ENCODE results near the gene DCST1. TPM values are rescaled to one million over a fixed set of nuclear protein-coding genes. Genes with fewer than 3 reads are reported as not detected.

DCST1 gene
- total and polyA plus RNA-seq, 12 donors = not detected

DNA sequence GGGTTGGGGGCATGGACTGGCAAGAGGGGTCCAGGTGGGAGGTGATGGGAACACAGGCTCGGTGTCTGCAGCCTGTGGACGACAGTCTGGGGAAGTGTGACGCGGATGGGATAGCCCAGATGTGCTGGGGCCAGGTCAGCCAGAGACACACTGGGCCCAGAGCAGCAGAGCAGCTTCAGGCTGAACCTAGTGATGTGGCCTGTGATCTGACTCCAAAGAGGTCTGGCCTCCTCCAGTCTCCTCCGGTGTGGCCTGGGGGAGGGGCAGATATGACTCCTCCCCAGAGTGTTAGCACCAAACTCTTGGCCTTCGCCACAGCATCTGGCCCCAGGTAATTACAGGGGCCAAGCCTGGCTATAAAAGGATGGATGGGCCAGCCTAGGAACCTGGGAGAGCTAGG is 58.5 kb downstream of the DCST1 start:
- Histone ChIP-seq H3K36me3 (replicated peaks in 1 of 2) (no peaks in the 10 kb centered on the region), H3K27ac (no peak overlapping the region), H3K9me3 (replicated peaks in 1 of 3) (no peaks in the 10 kb centered on the region), H3K4me3 (no peak overlapping the region), H3K4me1 (replicated peaks in 1 of 2) (peaks cover 0 to 5% of the 10 kb centered on the region in 2 donors), H3K27me3 (no peaks in the 10 kb centered on the region)
- no peak for DNase-seq
- intact Hi-C loops (cut with DNase I) = loop anchor here (2.0 to 5.0 kb wide), 2 partner anchors 35 to 75 kb away; partner anchors contain the start of gene EFNA1 (in 1 of the 2)
- WGBS, 4 donors = 67 to 74% (median 70%) methylated on average over 5 to 6 of the region's 6 CpGs
- TF ChIP-seq, protein P1, sequence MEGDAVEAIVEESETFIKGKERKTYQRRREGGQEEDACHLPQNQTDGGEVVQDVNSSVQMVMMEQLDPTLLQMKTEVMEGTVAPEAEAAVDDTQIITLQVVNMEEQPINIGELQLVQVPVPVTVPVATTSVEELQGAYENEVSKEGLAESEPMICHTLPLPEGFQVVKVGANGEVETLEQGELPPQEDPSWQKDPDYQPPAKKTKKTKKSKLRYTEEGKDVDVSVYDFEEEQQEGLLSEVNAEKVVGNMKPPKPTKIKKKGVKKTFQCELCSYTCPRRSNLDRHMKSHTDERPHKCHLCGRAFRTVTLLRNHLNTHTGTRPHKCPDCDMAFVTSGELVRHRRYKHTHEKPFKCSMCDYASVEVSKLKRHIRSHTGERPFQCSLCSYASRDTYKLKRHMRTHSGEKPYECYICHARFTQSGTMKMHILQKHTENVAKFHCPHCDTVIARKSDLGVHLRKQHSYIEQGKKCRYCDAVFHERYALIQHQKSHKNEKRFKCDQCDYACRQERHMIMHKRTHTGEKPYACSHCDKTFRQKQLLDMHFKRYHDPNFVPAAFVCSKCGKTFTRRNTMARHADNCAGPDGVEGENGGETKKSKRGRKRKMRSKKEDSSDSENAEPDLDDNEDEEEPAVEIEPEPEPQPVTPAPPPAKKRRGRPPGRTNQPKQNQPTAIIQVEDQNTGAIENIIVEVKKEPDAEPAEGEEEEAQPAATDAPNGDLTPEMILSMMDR (IDR thresholded peaks at IDR 0.05) = no peak
- no peak for TF ChIP-seq POLR2A (IDR thresholded peaks at IDR 0.05)

- intact Hi-C loops (cut with DNase I) = loop anchor here (2.0 to 5.0 kb wide), 2 partner anchors 35 to 74 kb away; partner anchors contain the start of gene EFNA1 (in 1 of the 2)
- Histone ChIP-seq H3K4me1 (replicated peaks in 1 of 2) (peaks cover 0 to 5% of the 10 kb centered on the region in 2 donors), H3K9me3 (replicated peaks in 1 of 3) (no peaks in the 10 kb centered on the region), H3K36me3 (replicated peaks in 1 of 2) (no peaks in the 10 kb centered on the region), H3K4me3 (no peak overlapping the region), H3K27me3 (no peaks in the 10 kb centered on the region), H3K27ac (no peak overlapping the region)
- 71 to 84% (median 81%) methylated on average over 12 of the region's 12 CpGs for WGBS, 4 donors
- no peak for TF ChIP-seq POLR2A (IDR thresholded peaks at IDR 0.05)
- TF ChIP-seq, protein P1 (IDR thresholded peaks at IDR 0.05) = no peak
- DNase-seq = no peak
Measured at GRCh38 chr1:155092641-155093040, 59.0 kb downstream of the DCST1 start.

DNA sequence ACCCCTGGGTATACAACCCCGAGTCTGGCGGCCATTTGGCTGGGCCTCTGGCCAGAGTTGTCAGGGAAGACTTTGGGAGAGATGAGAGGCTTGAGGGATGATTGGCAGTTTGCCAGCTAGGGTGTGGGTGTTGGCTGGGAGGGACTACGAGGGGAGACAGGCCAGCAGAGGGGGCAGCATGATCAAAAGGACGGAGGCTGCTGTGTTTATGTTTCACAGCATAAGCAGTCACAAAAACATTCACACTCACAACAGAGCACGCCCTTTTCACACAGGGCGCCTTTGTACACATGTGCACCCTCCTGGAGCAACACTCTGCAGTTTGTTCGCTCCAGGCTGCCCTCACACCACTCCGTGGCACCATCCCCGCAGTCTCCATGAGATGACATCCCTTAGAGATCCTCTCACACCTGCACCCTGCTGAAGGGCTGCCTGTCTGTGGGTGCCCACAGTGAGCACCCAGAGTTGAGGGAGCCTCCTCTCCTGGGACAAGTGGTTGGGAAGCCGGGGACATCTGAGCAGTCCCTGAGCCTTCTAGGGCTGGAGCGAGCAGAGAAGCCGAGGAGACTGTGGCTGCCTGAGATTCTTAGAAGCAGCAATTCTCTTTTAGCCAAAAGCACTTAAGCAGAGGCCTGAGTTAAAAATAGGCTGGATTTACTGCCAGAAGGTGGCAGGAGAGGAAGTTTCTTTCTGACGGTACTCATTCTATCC is 60.4 kb downstream of the DCST1 start:
- no peaks in the 10 kb centered on the region for H3K27me3 ChIP-seq
- H3K36me3 ChIP-seq (replicated peaks in 1 of 2) = no peaks in the 10 kb centered on the region
- H3K9me3 ChIP-seq (replicated peaks in 1 of 3) = no peaks in the 10 kb centered on the region
- peak in 1 of 7 donors; percentile 37 for DNase-seq
- TF ChIP-seq POLR2A (IDR thresholded peaks at IDR 0.05) = no peak
- TF ChIP-seq, protein P1 (IDR thresholded peaks at IDR 0.05) = peak; percentile 9 to 47 (median 35)
- 22 to 37% (median 32%) methylated on average over 10 to 13 of the region's 13 CpGs for WGBS, 4 donors
- H3K4me1 ChIP-seq (replicated peaks in 1 of 2) = peaks cover 0 to 5% of the 10 kb centered on the region in 2 donors
- intact Hi-C loops (cut with DNase I) = loop anchor here (2.0 to 5.0 kb wide), 2 partner anchors 33 to 73 kb away; partner anchors contain the start of gene EFNA1 (in 1 of the 2)
- H3K27ac ChIP-seq = peak overlapping the region in 1 of 5 donors; percentile 31
- H3K4me3 ChIP-seq = no peak overlapping the region

- Histone ChIP-seq H3K36me3 (replicated peaks in 1 of 2) (no peaks in the 10 kb centered on the region), H3K9me3 (replicated peaks in 1 of 3) (no peaks in the 10 kb centered on the region), H3K4me3 (no peak overlapping the region), H3K4me1 (replicated peaks in 1 of 2) (peaks cover 0 to 5% of the 10 kb centered on the region in 2 donors), H3K27ac (no peak overlapping the region), H3K27me3 (no peaks in the 10 kb centered on the region)
- no peak for DNase-seq
- intact Hi-C loops (cut with DNase I) = loop anchor here in 1 of 2 donors (5.0 kb wide), 1 partner anchor 33 kb away; the partner anchor contains the start of gene EFNA1
- WGBS, 4 donors = 67 to 79% (median 74%) methylated on average over 2 of the region's 2 CpGs
- no peak for TF ChIP-seq POLR2A (IDR thresholded peaks at IDR 0.05)
- TF ChIP-seq, protein P1 (IDR thresholded peaks at IDR 0.05) = no peak
Measured at GRCh38 chr1:155094622-155094948, 61.0 kb downstream of the DCST1 start.
